ENCODE data around the gene USP21.

The USP21 gene

DNA sequence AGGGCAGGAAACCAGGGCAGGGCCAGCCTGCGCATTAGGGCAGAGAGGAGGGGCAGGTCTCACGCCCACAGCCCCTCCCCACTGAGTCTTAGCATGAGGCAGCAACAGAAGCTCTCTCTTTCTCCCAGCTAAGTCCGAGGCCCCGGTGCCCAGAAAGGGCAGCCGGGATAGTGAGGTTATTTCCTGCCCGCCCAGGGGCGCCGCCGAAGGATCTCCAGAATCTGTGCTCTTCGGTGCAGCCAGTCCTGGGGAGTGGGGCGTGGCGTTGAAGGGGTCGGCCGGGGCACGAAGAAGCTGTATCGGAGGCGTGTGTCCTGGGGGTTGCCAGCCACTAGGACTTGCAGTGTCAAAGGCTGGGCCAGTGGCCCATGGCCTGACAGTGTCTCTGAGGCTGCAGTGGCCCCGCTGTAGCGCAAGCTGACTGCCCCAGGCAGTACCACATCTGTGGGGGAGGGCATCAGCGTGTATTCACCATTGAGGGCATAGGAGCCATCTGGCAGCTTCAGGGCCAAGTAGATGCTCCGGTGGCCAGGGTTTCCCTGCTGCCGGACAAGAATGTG is 31.7 kb downstream of the USP21 start:
- no peaks in the 10 kb centered on the region for H3K36me3 ChIP-seq
- peaks cover 8 to 14% of the 10 kb centered on the region in 2 experiments for H3K4me1 ChIP-seq (ENCODE audit: control insufficient read depth in 1 of 2, insufficient read depth in 1 of 2, low read depth in 1 of 2, low read length in 1 of 2)
- no peak for TF ChIP-seq CTCF (IDR thresholded peaks at IDR 0.05)
- no peak overlapping the region for H3K4me3 ChIP-seq (ENCODE audit: low read depth in 1 of 2, low read length in 1 of 2)
- no peaks in the 10 kb centered on the region for H3K27me3 ChIP-seq
- H3K9me3 ChIP-seq: no peaks in the 10 kb centered on the region
- H3K27ac ChIP-seq: no peak overlapping the region

DNA sequence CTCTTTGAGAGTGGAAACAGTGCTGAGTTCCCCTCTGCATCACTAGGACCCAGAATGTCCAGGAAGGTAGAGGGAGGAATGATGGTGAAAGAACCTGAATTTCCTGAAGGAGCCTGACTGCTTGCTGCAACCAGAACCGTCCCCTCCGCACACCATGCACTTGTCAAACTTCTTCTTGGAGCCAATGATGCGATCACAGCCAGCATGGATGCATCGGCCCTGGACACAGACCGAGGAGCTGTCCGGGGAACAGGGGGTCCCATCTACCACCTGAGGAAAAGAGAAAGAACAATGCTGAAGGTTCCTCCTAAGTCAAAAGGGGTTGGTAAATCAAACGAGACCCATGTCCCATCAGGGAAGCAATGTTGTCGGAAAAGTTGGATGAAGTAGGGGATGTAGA is 32.7 kb downstream of the USP21 start:
- no peak for TF ChIP-seq CTCF (IDR thresholded peaks at IDR 0.05)
- H3K27ac ChIP-seq: no peak overlapping the region
- no peaks in the 10 kb centered on the region for H3K9me3 ChIP-seq
- H3K4me1 ChIP-seq (ENCODE audit: control insufficient read depth in 1 of 2, insufficient read depth in 1 of 2, low read depth in 1 of 2, low read length in 1 of 2): peaks cover 3 to 9% of the 10 kb centered on the region in 2 experiments
- no peak overlapping the region for H3K4me3 ChIP-seq (ENCODE audit: low read depth in 1 of 2, low read length in 1 of 2)
- no peaks in the 10 kb centered on the region for H3K27me3 ChIP-seq
- H3K36me3 ChIP-seq: no peaks in the 10 kb centered on the region

DNA sequence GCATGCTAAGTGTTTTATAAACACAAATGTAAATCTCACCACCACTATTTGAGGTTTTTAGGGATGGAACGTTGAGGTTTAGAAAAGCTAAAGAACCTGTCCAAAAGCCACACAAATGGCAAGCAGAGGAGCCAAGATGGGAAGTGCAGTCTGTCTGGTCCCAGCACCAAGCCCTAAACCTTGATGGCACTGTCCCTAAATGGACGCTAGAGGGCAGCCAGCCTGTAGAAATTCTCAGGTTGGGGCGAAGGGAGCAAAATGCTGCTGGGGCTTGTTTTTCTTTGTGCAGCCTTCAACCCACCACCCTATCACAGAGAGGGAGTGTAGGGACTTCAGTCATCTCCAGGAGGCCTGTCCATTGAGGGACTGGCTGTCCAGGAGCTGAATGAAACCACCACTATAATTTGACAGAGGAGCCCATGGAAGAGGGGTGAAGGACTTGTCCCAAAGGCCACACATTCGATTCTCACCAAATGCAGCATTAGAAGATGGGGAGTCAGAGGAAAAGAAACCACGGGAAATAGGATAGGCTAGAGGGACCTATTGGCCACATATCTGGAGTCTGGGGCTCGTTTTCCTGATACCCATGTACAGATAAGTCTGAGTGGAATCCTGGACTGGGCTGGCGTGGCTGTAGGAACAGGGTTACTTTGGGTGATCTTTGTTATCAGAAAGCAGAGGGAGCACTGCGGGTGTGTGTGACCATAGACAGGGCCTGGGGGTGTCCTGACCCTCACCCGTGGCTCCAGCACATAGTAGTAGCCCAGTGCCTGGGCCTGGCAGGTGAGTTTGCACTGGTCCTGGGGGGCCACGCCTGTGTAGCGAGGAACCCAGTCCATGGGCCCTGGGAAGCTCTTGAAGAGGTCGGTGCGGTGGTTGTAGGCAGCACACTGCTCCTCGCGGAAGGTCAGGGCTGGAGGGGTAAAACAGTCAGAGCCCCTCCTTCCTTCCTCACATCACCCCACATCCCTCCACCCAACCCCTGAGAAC is 33.5 kb downstream of the USP21 start:
- H3K36me3 ChIP-seq: no peaks in the 10 kb centered on the region
- H3K4me3 ChIP-seq (ENCODE audit: low read depth in 1 of 2, low read length in 1 of 2): no peak overlapping the region
- peaks cover 3 to 9% of the 10 kb centered on the region in 2 experiments for H3K4me1 ChIP-seq (ENCODE audit: control insufficient read depth in 1 of 2, insufficient read depth in 1 of 2, low read depth in 1 of 2, low read length in 1 of 2)
- TF ChIP-seq CTCF (IDR thresholded peaks at IDR 0.05): peak; percentile 93
- no peak overlapping the region for H3K27ac ChIP-seq
- H3K9me3 ChIP-seq: no peaks in the 10 kb centered on the region
- no peaks in the 10 kb centered on the region for H3K27me3 ChIP-seq

- H3K27ac ChIP-seq: no peak overlapping the region
- TF ChIP-seq CTCF (IDR thresholded peaks at IDR 0.05): no peak
- H3K4me3 ChIP-seq (ENCODE audit: low read depth in 1 of 2, low read length in 1 of 2): no peak overlapping the region
- H3K36me3 ChIP-seq: no peaks in the 10 kb centered on the region
- H3K27me3 ChIP-seq: no peaks in the 10 kb centered on the region
- peaks cover 3 to 9% of the 10 kb centered on the region in 2 experiments for H3K4me1 ChIP-seq (ENCODE audit: control insufficient read depth in 1 of 2, insufficient read depth in 1 of 2, low read depth in 1 of 2, low read length in 1 of 2)
- H3K9me3 ChIP-seq: no peaks in the 10 kb centered on the region
These were observed 34.4 kb downstream of the USP21 start for GRCh38 chr1:161193561-161194235.

DNA sequence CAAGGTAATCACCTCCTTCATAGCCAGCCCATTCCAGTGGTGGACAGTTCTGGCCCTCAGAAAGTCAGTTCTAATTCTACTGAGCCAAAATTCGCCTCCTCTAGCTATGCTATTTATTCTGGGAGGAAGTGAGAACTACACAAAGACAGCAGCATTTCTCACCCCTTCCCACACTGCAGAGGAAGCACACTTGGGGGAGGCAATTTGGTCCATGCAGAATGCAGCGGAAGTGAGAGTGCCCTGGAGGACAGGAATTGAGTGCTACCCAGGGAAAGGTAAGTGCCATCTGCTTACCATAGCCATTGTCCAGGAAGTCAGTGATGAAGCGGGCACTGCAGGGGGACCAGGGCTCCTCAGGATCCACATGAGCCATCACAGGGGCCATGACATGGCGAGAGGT is 35.9 kb downstream of the USP21 start:
- Histone ChIP-seq H3K4me1 (ENCODE audit: control insufficient read depth in 1 of 2, insufficient read depth in 1 of 2, low read depth in 1 of 2, low read length in 1 of 2) (peaks cover 3 to 9% of the 10 kb centered on the region in 2 experiments), H3K9me3 (no peaks in the 10 kb centered on the region), H3K36me3 (no peaks in the 10 kb centered on the region), H3K4me3 (ENCODE audit: low read depth in 1 of 2, low read length in 1 of 2) (no peak overlapping the region), H3K27ac (no peak overlapping the region), H3K27me3 (no peaks in the 10 kb centered on the region)
- TF ChIP-seq CTCF (IDR thresholded peaks at IDR 0.05): no peak
